Stimulated activated CD8-positive, alpha-beta memory T cell treated with anti-CD3 and anti-CD28 coated beads, Interleukin-7, amount 100 ng/mL, for 48 hours (primary cell): ENCODE results near the gene EPG5.
"Not testable (repeated sequence)": the region's sequence is repeated elsewhere in the genome, so short reads cannot be mapped to it uniquely, and the experiment has no call there.

ENCODE experiments used
- DNase-seq, 2 donors: peaks; one replicate each; pipeline ENCODE4 v3.0.0-alpha.2; 2020; ENCODE audit warnings: low read depth in 1 of 2; ENCODE audit errors: extremely low read depth in 1 of 2

The EPG5 gene

DNA sequence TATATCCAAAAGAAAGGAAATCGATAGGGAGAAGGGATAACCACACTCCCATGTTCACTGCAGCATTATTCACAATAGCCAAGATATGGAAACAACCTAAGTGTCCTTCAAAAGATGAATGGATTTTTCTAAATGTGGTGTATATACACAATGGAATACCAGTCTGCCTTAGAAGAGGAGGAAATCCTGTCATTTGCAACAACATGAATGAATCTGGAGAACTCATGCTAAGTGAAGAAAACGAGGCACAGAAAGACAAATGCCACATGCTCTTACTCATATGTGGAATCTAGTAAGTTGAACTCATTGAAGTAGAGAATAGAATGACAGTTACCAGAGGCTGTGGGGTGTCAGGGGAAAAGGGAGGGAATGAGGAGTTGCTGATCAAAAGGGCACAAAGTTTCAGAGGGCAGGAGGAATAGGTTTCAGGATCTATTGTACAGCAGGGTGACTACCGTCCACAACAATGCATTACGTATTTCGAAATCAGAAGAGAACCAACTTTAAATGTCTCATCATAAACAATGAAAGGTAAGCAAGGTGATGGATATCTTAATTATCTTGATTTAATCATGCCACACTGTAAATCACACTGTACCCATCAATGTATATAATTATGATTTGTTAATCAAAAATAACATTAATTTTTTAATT, 95.6 kb downstream of the EPG5 start:
- no peak for DNase-seq

DNA sequence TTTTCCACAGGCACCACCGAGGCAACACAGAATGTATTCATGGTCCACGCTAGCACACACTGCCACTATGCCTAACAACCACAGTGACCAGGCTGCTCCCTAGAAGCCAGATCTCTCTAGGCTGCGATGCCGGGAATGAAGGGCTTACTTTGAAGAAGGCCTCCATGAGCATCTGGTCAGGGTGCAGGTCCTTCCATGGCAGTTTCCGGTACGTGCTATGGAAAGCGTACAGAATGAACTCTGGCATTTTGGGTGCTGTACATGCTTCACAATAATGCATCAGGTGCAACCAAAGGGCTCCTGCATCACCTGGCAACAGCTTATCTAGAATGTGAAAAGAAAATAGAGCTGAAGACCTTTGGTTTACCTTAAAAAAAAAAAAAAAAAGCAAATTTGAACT, 96.7 kb downstream of the EPG5 start:
- no peak for DNase-seq

DNA sequence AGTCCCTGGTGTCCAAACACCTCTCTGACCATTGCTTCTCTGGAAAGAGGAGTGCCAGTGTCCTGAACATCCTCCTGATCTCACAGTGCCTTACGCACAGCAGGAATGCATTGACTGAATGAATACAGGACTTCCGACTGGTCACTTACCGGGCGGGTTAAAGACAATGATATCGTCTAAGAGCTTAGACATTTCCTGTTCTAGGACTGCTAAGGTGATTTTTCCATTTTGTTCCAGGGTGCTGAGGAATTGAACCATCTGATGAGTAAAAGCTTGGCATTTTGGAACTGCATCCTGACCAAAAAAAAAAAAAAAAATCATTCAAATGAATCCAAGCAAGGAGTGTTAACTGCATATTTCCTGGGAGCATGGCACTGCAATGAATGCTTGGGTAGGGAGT, 101.7 kb downstream of the EPG5 start:
- DNase-seq: no peak

DNA sequence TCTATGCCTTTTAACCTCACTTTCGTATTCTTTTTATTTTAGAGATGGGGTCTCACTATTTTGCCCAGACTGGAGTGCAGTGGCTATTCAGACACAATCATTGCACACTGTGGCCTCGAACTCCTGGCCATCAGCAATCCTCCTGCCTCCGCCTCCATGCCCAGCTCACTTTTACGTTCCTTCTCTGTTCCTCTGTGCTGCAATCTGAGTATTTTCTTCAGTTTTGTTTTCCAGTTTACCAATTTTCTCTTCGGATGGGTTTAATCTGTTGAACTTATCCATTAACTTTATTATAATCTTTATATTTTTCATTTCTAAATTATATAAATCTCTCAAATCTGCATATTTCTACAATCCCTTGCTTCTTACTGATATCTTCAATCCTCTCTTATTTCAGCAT, 103.0 kb downstream of the EPG5 start:
- no peak for DNase-seq

DNA sequence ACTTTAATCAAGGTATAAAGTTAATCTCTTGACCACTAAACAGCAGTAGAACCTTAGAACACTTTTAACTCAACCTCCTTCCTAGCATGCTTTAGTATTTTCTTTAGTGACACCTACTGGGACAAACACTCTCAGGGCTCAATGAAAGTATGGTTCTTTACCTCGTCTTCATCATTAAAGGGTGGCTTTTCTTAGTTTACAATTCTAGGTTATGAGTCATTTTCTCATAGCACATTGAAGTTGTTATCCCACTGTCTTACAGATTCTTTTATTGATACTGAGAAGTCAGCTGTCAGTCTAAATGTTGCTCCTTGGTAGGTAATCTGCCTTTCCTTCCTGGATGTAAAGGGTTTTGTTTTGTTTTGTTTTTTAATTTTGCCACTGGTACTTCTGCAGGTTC, 103.7 kb downstream of the EPG5 start:
- DNase-seq: no peak

DNA sequence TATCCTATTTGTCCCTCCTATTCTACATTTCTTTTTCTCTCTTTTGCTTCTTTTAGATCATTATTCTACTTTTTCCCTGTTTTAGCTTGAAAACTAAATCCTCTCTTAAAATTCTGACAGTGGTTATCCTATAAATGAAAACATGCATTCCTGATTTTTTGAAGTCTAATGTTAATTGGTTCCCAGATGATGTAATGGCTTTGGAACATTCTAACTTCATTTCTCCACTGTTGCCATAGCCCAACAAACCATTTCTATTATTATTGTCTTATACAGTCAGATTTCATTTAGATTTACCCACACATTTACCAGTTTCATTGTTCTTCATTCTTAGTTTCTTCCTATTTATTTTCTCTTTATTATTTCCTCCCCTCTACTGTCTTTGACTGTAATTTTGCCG, 105.2 kb downstream of the EPG5 start:
- DNase-seq: no peak

DNA sequence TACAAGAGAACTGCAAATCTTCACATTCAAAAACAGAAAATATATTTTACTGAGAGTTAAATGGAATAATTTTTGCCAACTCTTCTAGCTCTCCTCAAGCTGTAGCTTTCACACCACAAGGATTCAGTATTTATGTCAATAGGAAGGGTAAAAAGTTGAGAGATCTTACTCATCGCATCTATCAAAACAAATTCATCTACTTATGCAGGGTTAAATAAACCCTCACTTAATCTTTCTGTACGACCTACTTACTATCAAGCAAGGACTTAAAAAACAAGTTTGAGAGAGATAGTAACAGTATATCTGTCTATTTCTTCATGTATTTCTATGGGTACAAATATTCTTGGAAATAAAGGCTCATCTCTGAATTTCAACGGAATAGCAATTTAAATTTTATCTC, 106.2 kb downstream of the EPG5 start:
- no peak for DNase-seq

DNA sequence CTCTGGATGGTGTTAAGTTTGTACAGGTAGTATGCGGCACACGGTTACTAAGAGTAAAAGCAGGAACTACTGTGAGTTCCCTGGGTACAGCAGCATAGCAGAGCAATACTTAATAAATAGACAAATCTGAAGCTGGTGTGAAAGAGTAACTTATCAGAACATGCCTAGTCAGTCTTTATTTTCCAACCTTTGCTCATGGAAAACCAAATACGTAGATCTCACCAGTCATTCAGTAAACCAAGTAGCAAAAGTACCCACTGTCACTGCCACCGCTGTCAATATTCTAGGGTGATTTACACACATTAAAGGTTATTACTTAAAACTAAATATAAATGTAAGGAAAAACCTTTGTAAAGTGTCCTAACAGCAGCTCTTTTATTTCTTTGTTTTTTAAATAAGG, 106.6 kb downstream of the EPG5 start:
- DNase-seq: no peak

DNA sequence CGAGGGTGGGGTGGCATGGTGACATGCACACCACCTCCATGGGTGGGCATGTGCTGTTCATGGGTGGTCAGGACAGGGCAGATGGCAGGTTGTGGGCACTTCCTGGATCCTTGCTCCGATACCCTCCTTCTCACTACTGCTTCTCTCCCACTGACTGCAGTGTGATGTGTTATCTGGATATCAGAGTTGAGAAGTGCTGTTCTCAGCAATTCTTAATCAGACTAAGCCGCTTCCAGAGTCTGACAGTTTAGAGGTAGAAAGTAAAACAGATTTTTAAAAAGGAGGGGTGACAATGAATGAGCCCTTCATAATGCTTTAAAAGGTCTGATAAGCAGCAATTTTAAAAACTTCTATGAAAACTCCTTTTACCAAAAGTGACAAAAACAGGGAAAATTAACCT, 107.8 kb downstream of the EPG5 start:
- DNase-seq: no peak

DNA sequence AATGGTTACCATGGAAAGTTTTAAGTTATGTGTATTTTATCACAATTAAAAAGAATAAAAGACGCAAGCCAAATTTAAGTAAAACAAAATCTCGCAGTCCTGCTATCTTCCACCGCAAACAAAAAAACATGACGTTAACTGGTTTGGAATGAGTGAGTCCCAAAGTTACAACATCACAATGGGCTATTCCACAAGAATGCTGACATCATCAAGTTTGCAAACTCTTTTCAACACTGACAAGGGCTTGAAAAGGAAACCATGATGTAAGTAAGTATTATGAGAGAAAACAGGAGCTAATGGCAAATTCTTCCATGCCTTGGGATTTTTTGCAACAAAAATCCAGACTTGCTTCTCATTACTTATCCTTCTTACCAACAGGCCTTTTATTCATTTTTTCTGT, 110.6 kb downstream of the EPG5 start:
- DNase-seq: no peak

DNA sequence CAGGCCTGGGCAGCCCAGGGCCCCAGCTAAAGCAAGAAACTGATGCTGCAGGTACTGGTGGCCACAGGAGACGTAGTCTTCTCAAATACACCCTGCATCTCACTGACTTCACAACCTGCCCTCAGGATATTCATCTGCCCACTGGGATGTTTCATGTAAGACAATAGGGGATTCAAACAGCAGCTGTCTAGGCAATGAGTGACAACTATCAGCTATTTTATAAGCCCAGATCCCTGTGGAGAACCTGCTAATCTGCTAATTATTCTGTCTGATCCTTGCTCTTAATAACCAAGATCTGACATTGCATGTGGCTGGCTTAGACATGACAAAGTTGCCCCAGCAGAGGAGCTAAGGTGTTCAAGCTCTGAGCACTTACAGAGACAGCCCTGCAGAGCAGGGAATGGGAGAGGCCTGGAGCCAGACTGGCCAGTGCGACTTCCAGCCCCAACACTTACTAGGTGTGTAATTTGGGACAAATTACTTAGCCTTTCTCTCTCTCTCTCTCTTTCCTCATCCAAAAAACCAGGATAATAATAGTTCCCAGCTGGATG, 113.0 kb downstream of the EPG5 start:
- DNase-seq: no peak

DNA sequence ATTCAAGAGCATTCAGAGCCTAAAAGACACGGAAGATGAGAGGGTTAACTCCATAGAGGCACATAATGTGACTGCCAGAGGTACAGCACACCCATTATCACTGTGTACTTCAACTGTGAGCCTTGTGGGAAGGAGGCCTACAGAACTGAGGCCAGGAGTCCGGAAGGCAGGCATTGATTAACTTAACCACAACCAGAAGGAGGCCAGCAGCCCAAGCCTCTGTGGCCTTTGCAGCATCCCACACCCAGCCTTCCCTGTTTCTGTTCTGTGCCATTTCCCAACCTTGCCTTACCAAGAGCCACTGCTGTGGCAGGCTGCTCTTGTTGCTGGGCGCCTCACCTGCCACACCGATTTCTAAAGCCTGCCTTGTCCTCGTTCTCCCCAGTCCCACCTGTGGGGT, 114.5 kb downstream of the EPG5 start:
- no peak for DNase-seq

DNA sequence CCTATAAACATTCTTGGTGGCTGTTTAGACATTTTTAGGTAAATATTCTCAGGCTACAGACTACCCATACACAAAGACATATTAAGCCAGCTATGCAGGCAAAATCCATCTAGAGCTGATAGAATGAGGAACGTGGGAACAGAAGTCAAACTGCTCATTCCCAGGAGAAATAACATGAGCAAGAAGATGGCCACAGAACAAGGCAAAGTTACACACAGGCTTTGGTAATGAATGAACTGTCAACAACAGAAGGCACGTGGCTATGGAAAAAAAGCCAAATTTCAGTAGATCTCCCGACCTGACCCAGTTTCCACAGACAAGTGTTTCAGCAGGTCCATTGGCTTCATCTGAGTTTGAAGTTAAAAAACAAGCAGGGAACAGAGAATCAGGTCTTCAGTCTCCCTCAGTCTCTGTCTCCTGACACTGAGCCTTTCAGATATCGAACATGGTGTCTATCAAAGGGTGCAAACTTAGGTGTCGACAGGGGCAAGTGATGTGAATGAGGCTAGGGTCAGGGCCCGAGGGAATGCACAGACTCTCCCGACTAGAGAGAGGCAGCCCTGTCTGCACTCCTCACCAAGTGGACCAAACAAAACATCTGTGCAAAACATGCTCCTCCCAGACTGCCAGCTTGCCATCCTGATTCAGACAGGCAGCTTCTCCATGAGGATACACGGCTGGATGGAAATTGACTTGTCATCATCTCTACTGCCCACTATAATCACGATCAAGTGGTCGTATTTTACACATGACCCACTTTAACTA, 115.8 kb downstream of the EPG5 start:
- DNase-seq: no peak

DNA sequence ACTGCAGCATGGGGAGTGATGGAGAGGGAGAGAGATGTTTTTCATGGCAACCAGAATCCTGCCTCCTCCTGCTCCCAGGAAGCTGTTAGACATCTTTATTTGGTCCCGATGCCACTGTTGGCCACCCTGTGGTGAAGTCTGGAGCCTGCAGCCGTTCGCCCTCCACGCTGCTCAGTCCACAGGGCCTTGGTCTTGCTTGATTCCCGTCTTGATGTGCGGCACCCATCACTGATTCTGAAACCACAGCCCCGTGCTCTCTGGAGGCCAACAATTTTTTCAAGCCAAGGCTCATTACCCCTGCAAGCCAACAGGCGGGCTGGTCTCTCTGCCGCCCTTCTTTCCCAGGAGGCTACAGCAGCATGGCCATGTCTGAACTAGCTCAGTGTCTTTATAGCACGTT, 117.1 kb downstream of the EPG5 start:
- no peak for DNase-seq

DNA sequence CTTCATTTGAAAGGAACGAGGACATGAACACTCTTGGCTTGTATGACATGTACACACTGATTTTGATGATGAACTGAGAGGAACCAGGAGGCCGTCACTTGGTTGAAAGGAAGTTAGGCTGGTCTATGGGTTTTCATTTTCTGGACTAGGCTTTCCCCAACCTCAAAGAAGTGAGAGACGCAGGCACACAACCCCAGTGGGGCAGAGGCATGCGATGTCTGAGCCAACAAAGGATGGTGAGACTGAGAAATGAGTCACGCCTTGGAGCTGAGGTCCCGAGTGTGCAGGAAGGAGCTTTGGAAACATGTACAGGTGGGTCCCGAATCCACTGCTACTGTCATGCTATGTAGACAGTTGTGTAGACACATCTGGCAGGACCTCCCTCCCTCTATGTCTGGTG, 117.6 kb downstream of the EPG5 start:
- DNase-seq: no peak

DNA sequence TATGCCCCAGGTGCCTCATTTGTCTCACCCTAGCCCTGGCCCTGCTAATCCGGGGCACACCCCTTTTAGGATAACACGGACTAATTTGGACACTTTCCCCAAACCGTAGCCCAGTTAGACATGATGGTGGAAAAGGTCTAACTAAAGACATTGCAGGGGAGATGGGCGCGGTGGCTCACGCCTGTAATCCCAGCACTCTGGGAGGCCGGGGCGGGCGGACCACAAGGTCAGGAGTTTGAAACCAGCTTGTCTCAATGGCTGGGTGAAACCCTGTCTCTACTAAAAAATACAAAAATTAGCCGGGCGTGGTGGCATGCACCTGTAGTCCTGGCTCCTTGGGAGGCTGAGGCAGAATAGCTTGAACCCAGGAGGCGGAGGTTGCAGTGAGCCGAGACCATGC, 118.5 kb downstream of the EPG5 start:
- DNase-seq: not testable (repeated sequence)

DNA sequence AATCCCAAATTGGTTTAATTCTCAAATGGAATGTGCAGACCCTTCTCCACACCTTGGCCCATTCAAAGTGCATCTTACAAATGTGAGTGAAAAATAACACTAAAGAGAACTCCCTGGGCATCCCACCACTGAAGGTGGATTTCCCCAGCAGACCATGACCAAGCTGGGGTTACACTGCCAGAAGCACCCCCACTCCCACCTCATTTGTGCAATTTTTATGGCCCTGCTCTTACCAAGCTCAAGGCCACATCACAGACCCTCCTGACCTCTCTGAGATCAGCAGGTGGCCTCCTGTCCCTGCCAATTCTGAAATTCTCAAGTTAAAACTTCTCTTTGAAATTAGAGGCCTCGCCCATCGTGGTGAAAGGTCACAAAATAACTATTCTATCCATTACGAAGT, 120.0 kb downstream of the EPG5 start:
- no peak for DNase-seq

DNA sequence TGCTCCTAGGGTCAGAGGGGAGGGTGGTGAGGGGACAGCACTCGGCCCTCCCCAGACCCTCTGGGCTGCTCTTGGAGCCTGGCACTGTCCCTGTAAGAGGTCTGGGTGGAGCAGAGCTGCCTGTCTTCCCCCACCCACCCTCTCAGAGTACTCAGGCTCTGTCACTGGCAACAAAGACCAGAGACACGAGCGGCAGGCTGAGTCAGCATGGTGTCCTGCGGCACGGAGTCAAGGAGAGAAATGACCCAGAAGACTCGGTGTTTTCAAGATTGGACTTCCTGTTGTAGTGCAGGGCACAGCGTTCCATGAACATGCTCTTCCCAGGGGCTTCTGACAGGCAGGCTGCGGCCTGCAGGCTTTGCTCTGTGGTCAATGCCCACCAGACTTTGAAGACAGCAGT, 121.7 kb downstream of the EPG5 start:
- no peak for DNase-seq

DNA sequence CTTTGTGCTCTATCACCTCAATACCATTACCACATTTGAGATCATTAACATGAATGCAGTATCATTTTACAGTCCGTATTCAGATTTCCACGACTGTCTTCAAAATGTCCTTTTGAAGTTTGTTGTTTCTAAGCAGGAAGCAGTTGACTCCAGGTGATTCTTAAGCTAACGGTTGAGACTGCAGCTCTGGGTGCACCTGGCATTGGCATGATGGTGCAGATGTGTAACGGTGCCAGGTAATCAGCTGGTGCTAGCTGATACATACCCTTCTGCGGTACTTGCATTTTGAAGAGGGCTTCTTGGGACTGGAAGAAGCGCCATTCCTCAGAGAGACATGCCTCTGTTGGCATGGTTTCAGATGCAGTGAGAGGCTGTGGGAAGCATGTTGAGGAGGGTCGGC, 122.2 kb downstream of the EPG5 start:
- DNase-seq: no peak

DNA sequence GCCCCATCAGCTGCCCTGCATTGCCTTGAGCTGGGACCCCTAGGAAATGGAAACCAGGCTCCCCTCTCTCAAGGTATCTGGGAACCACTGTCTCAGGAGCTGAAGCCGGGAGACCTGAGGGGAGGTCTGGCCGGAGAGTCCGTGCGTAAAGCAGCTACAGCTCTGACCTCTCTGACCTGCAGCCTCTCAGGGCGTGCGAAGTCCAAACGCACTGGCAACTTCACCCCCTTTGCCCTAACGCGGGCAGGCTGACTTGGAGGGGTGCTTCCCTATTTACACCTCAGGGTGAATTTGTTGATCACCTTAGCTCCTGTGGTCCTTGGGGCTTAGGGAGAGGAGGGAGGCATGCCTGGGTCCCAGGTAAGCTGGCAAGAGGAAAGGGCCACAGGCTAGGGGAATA, 124.1 kb downstream of the EPG5 start:
- no peak for DNase-seq

DNA sequence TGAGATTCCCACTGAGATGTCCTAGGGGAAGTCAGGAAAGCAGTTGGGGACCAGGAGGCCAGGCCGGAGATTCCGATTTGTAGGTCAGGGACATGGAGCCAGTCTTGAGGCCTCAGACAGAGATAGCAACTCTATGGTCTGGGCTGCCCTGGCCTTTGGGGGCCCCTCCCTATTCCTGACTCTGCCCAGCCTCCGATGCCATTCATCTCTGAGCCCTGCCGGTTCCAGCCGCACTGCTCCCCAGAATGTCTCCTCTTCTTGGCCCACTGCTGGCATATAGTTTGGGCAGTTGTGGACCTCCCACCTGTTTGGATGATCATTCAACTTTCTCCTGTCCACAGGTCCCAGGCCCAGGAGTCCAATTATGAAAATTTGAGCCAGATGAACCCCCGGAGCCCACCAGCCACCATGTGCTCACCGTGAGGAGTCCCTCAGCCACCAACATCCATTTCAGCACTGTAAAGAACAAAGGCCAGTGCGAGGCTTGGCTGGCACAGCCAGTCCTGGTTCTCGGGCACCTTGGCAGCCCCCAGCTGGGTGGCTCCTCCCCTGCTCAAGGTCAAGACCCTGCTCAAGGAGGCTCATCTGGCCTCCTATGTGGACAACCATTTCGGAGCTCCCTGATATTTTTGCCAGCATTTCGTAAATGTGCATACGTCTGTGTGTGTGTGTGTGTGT, 125.2 kb downstream of the EPG5 start:
- no peak for DNase-seq
